Nephron (organoid): Measurements from ENCODE around the gene WBP2.

Experiments used
- H3K27ac Mint-ChIP-seq, 3 experiments: 2 replicates each; pipeline ENCODE4 v1.8.0; 2020; ENCODE audit warnings: mixed read lengths in 3 of 3, mild to moderate bottlenecking in 2 of 3, moderate library complexity in 1 of 3
- H3K27me3 Mint-ChIP-seq: 2 replicates; pipeline ENCODE4 v1.8.0; 2021; ENCODE audit warnings: low read depth, mild to moderate bottlenecking, moderate library complexity, mixed read lengths
- H3K36me3 Mint-ChIP-seq: 2 replicates; pipeline ENCODE4 v1.8.0; 2020; ENCODE audit warnings: low read depth, mixed read lengths
- H3K4me1 Mint-ChIP-seq: 2 replicates; pipeline ENCODE4 v1.8.0; 2020; ENCODE audit warnings: mixed read lengths
- H3K4me3 Mint-ChIP-seq, 3 experiments: 2 replicates each; pipeline ENCODE4 v1.8.0; 2020; ENCODE audit warnings: mild to moderate bottlenecking in 3 of 3, mixed read lengths in 3 of 3, moderate library complexity in 2 of 3
- H3K9me3 Mint-ChIP-seq: 2 replicates; pipeline ENCODE4 v1.8.0; 2020; ENCODE audit warnings: mixed read lengths
- TF ChIP-seq, protein P1 (sequence below), 3 experiments: fragments of 200-600 bp; sonication (generic); IDR thresholded peaks; one replicate each; pipeline ENCODE4 v1.5.0; 2021; ENCODE audit warnings: antibody characterized with exemption in 3 of 3; ENCODE audit not compliant: unreplicated experiment in 3 of 3

The WBP2 gene

DNA sequence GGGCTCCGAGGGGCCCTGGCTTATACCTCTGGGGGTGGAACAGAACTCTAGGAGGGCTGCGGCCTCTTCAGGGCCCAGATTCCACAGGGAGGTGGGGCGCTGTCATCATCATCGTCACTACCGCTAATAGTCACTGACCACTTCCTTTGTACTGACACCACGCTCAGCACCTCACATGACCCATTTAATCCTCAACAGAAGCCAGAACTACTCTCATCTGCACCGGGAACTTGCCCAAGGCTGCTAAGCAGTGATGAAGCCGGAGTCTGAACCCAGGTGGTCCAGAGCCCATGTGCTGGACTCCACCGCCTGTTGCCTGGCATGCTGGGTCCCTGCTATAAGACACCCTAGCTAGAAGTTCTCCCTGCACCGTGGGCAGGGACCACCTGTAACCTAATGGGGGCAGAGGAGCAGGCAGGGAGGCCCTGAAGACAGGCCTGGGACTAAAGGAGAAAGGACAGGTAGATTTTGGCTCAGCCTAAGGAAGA is 22.9 kb downstream of the WBP2 start:
- Mint-ChIP-seq H3K27ac (peak overlapping the region in 2 of 3 experiments; percentile 32 to 63), H3K27me3 (no peaks in the 10 kb centered on the region), H3K9me3 (no peaks in the 10 kb centered on the region), H3K36me3 (no peaks in the 10 kb centered on the region), H3K4me1 (peaks cover 28% of the 10 kb centered on the region), H3K4me3 (peak overlapping the region in 1 of 3 experiments; percentile 33)
- TF ChIP-seq, protein P1, sequence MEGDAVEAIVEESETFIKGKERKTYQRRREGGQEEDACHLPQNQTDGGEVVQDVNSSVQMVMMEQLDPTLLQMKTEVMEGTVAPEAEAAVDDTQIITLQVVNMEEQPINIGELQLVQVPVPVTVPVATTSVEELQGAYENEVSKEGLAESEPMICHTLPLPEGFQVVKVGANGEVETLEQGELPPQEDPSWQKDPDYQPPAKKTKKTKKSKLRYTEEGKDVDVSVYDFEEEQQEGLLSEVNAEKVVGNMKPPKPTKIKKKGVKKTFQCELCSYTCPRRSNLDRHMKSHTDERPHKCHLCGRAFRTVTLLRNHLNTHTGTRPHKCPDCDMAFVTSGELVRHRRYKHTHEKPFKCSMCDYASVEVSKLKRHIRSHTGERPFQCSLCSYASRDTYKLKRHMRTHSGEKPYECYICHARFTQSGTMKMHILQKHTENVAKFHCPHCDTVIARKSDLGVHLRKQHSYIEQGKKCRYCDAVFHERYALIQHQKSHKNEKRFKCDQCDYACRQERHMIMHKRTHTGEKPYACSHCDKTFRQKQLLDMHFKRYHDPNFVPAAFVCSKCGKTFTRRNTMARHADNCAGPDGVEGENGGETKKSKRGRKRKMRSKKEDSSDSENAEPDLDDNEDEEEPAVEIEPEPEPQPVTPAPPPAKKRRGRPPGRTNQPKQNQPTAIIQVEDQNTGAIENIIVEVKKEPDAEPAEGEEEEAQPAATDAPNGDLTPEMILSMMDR (IDR thresholded peaks at IDR 0.05; ENCODE audit: unreplicated experiment in 3 of 3) = no peak

DNA sequence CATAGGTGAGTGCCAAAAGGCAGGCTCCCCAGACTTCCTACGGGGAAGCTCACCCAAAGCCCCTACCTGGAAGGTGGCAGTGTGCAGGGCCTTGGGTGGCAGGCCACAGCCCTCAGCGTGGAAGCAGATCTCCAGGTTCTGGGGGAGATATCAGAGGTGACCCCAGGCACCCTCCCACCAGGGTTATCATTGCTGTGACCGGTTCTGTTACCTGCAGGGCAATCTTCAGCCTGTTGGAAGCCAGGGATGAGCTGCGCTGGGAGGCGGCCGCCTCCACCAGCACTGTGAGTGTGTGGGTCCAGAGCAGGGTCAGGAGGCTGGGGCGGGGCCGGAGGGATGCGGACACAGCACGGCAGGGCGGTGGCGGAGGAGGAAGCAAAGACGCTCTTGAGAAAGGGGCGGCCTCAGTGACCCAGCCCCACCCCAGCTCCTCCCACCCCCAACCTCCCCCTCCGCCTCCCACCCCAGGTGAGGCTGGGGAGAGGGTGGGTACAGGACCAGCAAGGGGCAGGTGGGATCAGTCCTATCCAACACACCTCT is 24.0 kb downstream of the WBP2 start:
- no peaks in the 10 kb centered on the region for H3K9me3 Mint-ChIP-seq
- peaks cover 4% of the 10 kb centered on the region for H3K36me3 Mint-ChIP-seq
- no peak overlapping the region for H3K4me3 Mint-ChIP-seq
- peaks cover 32% of the 10 kb centered on the region for H3K4me1 Mint-ChIP-seq
- TF ChIP-seq, protein P1 (IDR thresholded peaks at IDR 0.05; ENCODE audit: unreplicated experiment in 3 of 3) = no peak
- H3K27me3 Mint-ChIP-seq = no peaks in the 10 kb centered on the region
- H3K27ac Mint-ChIP-seq = no peak overlapping the region

DNA sequence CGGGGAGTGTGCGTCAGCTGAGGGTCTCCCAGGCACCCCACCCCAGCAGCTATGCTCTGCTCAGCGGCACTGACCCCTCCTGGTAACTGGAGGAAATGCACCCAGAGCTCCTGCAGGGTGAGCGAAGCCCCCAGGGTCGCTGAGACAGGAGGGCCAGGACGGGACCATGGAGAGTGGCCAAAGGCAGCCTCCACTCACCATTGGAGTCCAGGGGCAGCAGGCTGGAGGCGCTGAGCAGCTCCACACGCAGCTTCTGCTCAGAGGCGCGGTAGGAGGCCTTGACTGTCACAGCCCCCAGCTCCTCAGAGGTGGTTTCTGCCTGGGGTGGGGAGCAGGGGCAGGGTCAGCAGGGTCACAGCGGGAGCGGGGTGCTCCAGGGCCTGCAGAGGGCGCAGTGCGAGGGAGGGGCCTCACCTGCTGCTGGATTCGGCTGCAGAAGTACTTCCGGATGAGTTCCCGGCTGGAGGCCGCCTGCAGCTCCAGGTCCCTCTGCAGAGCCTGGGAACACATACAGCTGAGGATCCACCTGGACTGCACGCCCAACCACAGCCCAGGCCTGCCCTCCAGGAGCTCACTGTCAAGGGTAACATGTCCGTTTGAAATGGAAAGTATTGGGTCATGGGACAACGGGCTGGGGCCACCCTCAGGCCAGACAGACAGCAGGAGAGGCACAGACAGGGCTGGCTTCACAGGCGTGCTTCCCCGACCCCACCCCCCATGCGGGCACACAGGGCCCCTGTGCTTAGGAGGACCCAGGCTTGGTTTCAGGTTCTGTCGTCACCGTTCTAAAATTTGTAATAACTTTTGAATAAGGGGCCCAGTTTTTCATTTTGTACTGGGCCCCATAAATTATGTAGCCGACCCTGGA is 24.7 kb downstream of the WBP2 start:
- peaks cover 4% of the 10 kb centered on the region for H3K36me3 Mint-ChIP-seq
- peaks cover 34% of the 10 kb centered on the region for H3K4me1 Mint-ChIP-seq
- TF ChIP-seq, protein P1 (IDR thresholded peaks at IDR 0.05; ENCODE audit: unreplicated experiment in 3 of 3) = peak; percentile 40 to 50 (median 49)
- no peak overlapping the region for H3K27ac Mint-ChIP-seq
- H3K9me3 Mint-ChIP-seq = no peaks in the 10 kb centered on the region
- no peak overlapping the region for H3K4me3 Mint-ChIP-seq
- H3K27me3 Mint-ChIP-seq = no peaks in the 10 kb centered on the region

DNA sequence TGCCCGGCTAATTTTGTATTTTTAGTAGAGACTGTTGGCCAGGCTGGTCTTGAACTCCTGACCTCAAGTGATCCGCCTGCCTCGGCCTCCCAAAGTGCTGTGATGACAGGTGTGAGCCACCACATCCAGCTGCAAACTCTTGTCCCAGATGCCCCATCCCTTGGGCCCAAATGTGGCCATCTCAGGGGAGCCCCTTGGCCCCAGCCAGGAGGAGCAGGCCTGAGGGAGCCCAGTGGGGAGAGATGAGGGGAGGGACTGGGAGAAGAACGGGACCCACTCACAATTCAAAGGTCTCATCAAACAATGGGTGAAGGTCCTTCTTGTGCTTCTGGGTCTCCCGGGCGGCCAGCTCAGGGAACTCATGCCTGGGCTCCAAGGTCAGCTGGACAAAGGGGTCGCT is 25.4 kb downstream of the WBP2 start:
- Mint-ChIP-seq H3K27me3 (no peaks in the 10 kb centered on the region), H3K4me3 (no peak overlapping the region), H3K9me3 (no peaks in the 10 kb centered on the region), H3K36me3 (peaks cover 4% of the 10 kb centered on the region), H3K4me1 (peaks cover 37% of the 10 kb centered on the region), H3K27ac (no peak overlapping the region)
- TF ChIP-seq, protein P1 (IDR thresholded peaks at IDR 0.05; ENCODE audit: unreplicated experiment in 3 of 3) = no peak

GRCh38 chr17:75828741-75829140 is 26.4 kb downstream of the WBP2 start:
- TF ChIP-seq, protein P1 (IDR thresholded peaks at IDR 0.05; ENCODE audit: unreplicated experiment in 3 of 3) = no peak
- Mint-ChIP-seq H3K9me3 (no peaks in the 10 kb centered on the region), H3K27me3 (no peaks in the 10 kb centered on the region), H3K36me3 (peaks cover 4% of the 10 kb centered on the region), H3K4me1 (peaks cover 39% of the 10 kb centered on the region), H3K27ac (peak overlapping the region in 1 of 3 experiments; percentile 81), H3K4me3 (no peak overlapping the region)
